ENCODE measurements around the gene MAPK8IP1.

Gene MAPK8IP1

DNA sequence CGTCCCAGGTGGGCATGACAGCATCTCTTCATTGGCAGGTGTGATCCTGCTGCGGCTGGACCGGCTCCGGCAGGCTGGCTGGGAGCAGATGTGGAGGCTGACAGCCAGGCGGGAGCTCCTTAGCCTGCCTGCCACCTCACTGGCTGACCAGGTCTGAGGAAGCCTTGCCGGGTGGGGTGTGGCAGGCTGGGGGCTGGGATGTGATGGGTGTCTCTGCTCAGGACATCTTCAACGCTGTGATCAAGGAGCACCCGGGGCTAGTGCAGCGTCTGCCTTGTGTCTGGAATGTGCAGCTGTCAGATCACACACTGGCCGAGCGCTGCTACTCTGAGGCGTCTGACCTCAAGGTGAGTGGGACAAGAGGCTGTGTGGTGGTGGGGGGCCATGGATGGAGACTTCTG, 40.5 kb downstream of the MAPK8IP1 start:
- DNase-seq (ENCODE audit: low read depth, low spot score), result no peak

DNA sequence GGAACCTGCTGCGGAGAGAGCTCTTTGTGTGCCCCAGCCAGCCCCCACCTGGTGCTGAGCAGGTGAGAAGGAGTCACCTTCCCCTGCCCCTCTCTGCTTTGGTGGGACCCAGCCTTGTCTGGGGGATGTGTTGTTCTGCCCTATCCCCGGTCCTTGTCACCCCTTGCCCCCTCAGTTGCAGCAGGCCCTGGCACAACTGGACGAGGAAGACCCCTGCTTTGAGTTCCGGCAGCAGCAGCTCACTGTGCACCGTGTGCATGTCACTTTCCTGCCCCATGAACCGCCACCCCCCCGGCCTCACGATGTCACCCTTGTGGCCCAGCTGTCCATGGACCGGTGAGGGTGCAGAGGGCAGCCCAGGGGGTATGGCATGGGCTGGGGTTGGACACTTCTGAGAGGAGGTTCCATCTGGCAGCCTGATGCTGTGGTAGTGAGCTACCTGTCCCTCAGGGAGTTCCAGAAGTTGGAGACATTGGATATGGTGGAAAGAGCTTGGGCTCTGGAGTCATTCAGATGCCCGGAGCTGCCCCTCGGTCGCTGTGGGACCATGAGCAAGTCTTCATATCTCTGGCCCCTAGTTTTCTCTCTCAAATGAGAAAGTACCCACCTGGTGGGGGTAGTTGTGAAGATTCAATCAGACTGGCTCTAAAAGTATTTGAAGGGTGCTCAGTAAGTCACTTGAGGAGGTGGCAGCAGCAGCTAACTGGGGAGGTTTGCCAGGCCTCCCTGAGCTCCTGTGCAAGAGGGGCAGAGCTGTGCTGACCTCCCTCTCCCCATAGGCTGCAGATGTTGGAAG, 41.3 kb downstream of the MAPK8IP1 start:
- DNase-seq (ENCODE audit: low read depth, low spot score), result no peak

DNA sequence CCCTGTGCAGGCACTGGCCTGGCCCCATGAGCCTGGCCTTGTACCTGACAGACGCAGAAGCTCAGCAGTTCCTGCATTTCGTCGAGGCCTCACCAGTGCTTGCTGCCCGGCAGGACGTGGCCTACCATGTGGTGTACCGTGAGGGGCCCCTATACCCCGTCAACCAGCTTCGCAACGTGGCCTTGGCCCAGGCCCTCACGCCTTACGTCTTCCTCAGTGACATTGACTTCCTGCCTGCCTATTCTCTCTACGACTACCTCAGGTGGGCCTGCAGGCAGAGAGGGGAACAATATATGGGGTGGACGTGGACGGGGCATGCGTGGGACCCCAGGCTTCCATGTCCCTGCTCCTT, 41.9 kb downstream of the MAPK8IP1 start:
- no peak for DNase-seq (ENCODE audit: low read depth, low spot score)

DNA sequence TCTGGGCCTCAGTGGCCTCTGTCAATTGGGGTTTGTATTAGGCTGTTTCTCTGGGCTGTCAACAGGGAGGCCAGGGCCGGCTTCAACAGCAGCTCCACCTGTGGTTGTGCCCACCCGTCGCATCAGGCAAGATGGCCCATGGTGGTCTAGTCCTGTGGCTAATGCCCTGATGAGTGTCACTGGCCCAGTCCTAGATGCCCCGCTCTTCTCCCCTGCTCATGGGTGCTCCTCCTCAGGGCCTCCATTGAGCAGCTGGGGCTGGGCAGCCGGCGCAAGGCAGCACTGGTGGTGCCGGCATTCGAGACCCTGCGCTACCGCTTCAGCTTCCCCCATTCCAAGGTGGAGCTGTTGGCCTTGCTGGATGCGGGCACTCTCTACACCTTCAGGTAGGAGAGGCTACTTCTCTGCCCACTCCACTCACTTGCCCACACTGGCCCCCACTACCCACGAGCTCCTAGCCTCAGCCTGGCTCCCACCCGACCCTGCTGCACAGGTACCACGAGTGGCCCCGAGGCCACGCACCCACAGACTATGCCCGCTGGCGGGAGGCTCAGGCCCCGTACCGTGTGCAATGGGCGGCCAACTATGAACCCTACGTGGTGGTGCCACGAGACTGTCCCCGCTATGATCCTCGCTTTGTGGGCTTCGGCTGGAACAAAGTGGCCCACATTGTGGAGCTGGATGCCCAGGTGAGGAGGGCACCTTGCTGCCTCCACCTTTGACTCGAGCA, 42.4 kb downstream of the MAPK8IP1 start:
- DNase-seq (ENCODE audit: low read depth, low spot score), result no peak

DNA sequence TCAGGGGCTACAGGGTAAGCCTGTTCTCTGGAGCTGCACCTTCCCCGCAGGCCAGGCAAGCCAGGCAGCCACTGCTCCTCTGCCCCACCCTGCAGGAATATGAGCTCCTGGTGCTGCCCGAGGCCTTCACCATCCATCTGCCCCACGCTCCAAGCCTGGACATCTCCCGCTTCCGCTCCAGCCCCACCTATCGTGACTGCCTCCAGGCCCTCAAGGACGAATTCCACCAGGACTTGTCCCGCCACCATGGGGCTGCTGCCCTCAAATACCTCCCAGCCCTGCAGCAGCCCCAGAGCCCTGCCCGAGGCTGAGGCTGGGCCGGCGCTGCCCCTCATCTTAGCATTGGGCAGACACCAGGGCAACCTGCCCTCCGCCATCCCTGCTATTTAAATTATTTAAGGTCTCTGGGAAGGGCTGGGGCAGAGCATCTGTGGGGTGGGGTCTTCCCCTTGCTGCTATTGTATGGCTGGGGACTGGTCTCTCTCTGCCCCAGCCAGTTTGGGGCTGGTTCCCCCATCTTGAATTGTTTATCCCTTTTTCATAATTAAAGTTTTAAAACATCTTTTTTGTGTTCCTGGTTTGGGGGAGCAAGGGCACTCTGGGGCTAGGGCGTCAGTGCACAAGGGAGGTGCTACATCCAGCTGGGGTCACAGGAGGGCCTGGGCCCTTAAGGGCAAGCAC, 43.2 kb downstream of the MAPK8IP1 start:
- no peak for DNase-seq (ENCODE audit: low read depth, low spot score)

DNA sequence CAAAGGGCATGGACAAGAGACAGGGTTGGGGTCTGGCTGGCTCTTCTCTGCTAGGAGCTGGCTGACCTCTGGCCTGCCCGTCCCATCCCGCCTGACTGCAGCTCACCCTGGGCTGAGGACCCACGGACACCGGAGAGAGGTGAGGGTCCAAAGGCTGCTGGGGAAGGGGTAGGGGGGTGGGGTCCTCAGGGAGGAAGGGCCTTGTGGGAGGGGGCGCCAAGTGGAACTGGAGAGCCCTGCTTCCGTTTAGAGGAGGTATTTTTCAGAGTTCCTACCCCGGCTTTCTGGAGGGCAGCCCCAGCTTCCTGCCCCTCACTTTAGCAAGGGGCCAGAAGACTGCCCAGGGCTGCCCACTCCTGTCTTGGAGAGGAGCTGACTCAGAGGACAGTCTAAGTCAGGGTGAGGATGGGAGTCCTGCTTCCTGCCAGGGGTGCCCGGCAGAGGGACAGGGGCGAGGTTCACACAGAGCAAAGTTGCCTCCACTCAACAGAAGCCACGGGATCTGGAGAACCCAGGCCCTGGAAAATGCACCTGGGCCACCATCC, 44.1 kb downstream of the MAPK8IP1 start:
- DNase-seq (ENCODE audit: low read depth, low spot score), result no peak

DNA sequence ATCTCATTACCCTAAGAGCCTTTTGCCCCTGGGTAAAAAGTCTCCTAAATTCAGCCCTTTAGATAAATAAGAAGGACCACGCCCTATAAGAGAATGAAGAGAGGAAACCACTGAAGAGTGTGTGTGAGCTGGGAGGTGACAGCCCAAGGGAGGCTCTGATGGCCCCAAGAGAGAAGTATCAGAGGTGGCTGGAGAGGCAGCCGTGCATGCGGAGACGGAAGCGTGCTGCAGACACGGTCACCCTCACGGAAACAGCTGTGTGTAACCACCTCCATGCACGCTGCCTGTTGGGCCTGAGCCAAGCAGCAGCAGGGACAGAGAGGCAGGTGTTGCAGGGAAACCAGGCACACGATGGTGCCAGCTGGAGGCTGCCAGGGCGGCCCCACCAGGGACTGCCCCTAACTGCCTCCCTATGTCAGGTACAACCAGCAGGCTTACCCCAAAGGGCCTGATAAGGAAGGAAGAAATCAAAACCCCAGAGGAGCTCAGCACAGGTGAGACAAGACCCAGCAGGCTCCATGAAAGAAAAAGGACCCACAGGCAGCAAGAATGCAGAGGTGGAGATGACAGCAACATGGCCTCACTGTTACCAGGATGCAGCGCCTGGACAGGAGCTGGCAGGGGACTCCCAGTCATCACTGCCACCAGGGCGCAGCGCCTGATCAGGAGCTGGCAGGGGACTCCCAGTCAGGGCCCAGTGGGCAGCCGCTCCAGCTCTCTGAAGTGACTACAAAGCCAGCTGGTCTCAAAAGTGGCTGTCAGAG, 44.8 kb downstream of the MAPK8IP1 start:
- no peak for DNase-seq (ENCODE audit: low read depth, low spot score)

DNA sequence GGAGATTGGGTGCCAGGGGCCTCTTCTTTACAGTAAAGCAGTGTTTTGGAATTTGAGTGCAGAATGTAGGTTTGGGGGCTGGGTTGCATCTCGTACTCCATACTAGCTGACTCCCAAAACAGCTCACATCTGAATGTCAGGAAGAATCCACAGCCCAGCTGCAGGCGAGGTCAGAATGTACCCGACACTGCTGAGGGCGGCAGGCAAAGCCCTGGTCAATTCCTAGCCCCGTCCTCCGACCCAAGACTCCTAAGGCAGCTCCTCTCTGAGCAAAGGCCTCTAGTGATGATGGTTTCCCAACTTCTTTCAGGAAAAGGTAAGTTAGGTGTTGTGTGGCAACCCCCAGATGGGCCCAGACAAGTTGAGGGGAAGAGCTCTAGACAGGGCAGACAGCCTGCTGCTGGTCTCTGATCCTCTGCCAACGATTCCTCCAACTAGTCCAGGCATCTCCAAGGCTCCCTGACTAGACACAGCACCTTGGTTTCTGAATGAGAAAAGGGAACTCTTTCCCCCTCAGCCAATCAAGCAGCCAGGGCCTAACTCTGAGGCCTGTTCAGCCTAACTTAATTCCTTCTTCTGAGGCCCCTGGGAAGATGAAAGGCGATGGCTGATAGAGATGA, 45.6 kb downstream of the MAPK8IP1 start:
- no peak for DNase-seq (ENCODE audit: low read depth, low spot score)

DNA sequence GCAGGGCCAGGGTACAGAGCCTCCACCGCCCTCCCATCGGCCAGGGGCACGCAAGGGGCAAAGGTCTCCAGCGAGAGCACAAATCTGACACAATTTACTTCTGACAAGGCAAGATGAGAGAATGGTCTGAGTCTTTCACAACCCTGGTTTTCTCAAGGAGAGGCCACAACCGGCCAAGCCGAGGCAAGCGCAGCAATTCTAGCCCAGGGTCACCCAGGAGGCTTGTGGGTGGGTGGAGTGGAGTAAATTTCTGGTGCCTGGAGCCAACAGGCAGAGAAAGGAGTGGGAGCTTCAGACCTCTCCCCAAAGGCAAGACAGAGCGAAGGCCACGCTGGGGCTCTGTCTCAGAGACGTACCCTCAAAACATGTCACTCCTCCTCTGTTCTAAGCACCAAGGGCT, 46.3 kb downstream of the MAPK8IP1 start:
- DNase-seq (ENCODE audit: low read depth, low spot score), result no peak

DNA sequence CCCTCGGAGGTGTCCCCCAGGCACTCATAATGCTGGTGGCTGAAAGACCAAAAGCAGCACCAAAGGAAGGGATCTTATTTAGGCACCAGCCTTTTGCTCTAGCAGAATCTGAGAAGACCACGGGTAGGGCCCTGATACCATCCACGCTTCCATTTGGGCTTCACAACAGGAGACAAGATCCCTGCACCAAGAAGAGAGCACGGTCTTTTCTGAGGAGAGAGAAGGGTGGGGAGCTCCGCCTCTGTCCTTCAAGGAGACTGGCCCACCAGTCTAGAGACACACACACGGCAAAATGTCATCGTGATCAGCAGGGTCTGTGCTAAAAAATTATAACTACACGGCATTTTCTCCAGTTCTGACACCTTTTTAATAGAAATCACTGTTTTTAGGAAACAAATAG, 46.8 kb downstream of the MAPK8IP1 start:
- no peak for DNase-seq (ENCODE audit: low read depth, low spot score)

DNA sequence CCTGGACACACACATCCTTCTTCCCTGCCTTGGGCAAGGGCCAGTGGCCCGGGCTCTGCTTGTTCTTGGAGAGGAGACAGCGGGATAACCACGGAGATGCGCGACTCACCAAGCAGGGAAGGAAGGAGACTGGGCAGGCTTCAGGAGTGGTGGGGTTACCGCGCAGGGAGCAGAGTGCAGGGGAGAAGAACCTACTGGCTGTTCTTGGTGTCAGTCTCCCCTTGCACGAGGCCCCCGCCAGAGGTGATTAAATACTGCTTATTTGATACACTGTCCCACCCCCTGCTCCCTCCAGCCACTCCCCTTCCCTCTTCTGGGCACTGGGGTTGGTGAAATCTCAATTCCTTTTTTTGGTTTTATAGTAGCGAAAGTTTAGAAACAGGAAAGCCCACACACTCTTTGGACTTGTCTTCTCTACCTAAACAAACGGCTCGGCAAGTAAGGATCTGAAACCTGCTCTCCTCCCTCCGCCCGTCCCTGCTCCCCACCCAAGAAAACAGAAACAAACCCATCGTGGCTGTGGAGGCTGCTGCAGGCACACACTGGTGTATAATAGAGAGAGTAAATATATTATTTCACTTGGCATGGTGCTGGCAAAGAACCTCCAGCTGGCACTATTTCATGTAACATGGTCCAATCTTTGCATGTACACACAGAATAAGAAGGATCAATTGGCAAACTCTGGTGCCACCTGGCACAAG, 47.8 kb downstream of the MAPK8IP1 start:
- peak; percentile 44 for DNase-seq (ENCODE audit: low read depth, low spot score)

DNA sequence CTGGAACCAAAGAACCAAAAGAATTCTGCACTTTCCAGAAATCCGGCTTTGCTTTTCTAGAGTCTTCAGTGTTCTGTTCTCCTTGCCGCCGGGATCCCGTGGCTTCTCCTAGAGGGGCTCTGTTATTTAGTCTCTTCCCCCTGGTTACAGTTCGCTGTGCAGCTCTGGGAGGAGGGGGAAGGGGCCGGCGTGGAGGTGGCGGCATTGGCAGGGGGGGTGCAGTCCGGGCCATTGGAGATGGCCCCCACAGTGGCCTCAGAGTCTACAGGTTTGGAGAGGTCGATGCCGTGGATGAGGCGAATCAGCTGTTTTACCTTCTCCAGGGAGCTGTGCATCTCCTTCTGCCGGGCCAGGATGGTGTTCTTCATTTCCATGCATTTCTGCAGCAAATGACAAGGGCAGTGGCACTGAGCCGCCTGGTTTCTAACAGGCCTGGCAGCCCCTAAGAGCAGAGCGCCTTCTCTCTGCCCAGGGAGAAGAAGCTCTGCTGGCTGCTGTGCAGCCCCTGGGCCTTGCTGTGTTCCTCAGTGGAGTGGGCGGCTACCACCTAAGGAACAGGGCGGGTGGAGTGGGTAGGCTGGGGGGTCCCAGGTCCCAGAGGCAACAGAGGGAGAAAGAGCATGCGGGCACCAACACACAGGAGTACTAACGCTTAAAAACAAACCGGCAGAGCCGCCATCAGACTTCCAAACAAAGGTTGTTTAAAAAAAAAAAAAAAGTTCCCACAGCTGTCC, 48.6 kb downstream of the MAPK8IP1 start:
- DNase-seq (ENCODE audit: low read depth, low spot score), result no peak

DNA sequence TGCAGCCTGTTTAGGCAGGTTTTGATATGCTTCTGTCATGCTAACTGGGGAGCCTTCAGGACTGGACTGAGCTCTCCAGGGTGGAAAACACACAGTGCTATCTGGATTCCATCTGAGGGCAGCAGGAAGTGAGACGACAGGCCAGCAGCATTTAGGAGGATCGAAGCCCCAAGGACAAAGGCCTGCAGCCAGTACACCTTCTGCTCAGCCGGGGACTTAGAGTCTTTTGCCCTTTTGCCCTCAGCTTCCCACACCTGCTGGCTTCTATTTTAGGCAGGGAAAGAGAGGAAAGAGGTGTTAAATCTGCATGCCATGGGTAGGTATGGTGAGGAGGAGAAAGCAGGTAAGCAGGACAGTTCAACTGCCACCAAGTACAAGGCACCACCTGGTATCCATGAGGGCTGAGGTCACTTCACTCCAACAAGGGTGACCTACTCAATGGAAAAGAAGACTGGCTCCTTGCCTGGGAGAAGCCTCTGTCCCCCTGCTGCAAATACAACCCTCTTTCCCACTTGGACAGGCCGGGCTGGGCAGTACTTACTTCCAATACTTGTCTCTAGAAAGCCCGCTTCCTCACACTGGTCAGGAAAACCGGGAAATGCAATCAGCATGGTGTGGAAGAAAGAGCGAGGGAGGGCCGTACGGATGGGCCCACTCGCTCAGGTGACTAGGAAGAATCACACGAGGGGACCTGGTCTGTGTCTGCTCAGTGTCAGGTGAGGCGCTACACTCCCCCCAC, 49.3 kb downstream of the MAPK8IP1 start:
- no peak for DNase-seq (ENCODE audit: low read depth, low spot score)

DNA sequence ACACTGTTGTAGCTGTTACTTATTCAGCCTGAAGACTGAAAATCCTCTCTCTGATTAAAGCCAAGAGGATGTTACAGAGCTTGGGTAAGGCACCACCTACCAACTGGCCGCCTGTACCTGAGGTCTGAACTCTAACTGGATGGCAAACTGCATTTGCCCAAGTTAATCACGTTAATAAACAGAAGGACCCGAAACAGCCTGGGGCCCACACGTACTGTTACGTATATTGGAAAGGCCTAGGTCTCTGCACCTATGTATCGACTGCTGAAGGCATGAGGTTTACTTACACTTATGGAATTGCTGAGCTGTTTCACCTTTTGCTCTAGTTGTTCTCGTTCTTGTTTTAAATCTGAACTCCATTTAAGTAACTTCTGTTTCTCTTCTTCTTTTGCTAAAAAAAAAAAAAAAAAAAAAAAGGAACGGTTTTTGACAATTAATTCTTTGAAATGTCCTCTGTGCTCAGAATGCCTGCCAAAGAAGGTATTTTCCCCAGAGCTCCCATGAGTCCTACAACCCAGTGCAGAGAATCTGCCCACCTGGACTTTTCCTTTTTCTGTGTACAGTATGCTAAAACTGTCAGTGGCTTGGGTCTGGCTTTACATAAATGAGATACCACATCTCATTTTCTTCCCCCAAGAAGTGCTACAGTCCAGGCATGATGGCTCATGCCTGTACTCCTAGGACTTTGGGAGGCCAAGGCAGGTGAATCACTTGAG, 50.1 kb downstream of the MAPK8IP1 start:
- no peak for DNase-seq (ENCODE audit: low read depth, low spot score)

DNA sequence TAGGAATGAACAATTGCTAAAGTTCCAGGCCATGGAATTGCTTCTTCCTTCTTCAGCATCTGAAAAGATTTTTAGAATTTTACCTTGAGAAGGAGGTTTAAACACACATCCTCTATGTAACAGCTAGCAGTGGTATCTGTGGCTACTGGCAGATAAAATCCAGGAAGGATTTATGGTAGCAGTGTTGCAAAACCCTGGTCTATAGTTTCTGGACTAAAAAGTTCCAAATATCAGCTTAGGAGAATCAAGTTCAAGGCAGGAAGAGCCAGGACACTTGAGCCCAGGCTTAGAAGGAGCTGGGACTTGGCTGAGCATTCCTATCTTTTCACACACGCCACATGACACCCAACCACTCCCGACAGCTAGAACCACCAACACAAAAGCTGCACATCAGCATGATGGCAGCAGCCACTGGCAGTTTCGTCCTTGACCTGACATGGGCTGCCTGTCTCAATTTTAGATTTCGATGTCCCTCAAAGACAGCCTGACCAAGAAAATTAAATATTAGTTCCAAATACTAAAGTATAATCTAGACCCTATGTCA, 51.1 kb downstream of the MAPK8IP1 start:
- DNase-seq (ENCODE audit: low read depth, low spot score), result no peak

DNA sequence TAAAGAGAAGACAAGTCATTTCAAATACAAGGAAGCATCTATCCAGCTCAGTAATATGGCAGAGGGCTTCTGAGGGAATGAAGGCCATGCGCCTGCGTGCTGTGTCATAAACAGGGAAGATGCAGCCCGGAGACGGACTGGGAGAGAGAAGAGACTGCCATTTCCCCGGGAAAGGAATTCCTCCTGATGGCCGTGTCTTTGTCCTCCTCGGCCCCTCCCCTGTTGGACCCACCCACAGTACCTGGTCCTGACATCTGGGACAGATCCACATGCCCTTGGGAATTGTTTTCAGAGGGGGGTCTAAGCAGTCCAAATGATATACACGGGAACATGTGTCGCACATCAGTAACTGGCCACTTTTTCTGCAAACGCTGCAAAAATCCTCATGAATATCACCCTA, 52.5 kb downstream of the MAPK8IP1 start:
- DNase-seq (ENCODE audit: low read depth, low spot score), result no peak

DNA sequence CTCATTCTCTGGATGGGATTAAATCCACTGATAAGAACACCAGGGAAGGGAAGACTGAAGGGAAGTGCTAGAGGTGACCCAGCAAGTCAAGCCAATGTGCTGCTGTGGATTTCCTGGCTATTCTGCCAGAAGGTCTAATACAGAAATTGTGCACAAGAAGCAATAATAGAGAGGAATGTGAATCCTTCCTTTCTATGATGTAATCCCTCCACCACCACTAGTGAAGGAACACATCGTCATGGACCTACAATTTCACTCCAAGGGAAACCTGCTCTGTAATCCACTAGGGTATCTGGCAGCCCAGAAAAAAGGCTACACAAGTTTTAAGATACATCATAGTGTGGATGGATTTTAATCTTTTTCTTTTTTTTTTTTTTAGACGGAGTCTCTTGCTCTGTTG, 54.4 kb downstream of the MAPK8IP1 start:
- no peak for DNase-seq (ENCODE audit: low read depth, low spot score)

DNA sequence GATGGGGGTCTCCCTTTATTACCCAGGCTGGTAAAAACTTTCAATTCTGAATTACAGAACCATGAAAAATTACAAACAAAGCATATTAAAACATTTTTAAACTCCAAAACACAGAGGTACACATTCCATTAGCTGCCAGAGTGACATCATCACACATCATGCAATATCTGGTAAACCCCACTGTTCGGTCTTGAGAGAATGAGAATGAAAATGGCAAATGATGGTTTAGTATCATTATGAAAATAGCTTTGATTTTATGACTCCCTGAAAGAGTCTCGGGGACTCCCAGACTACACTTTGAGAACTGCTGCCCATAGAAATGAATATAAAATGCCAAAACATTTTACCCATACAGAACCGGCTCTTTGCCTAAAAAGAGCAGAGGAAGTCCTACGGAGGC, 55.8 kb downstream of the MAPK8IP1 start:
- DNase-seq (ENCODE audit: low read depth, low spot score), result no peak
